SH-SY5Y (cell line): ENCODE data around the gene LYL1.

ENCODE experiments used
- GATA2 ChIP-seq: IDR thresholded peaks from 2 replicates; pipeline ENCODE4 v1.6.1; 2011; ENCODE audit warnings: mild to moderate bottlenecking, low read depth, low read length
- GATA3 ChIP-seq: IDR thresholded peaks from 2 replicates; pipeline ENCODE4 v1.6.1; 2011; ENCODE audit warnings: low read depth, mild to moderate bottlenecking, low read length, moderate library complexity

DNA sequence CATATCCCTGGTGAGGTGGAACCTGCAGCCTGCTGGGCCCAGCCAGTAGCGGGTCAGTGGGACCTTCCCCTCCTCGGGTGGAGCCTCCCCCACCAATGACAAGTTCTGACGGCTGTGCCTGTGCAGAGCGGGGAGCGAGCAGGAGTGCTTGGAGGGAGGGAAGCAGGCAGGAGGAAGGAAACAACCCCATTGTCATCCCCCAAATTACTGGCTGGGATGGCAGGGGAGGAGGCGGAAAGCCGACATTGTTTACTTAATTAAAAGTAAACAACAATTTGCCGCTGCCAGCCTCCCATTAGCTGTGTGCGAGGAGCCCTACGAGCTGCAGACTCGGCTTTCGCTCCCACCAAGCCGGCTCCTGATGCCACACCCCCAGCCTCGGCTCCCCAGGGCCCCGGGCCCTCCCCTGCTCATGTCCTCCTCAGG lies 45.5 kb downstream of the LYL1 start:
- TF ChIP-seq GATA3, result no peak
- no peak for TF ChIP-seq GATA2
